Kidney (tissue), 14 donors: ENCODE measurements around the gene SCAPER. TPM values are rescaled to one million over a fixed set of nuclear protein-coding genes. Genes with fewer than 3 reads are reported as not detected.

Experiments used
- DNase-seq, 5 donors: peaks; one replicate each; pipeline ENCODE4 v3.0.0-alpha.2; 2013 to 2020
- FAIRE-seq: peaks from 2 replicates; lab custom pipeline; 2012; peaks lifted over from hg19 to GRCh38; lab: Jason Lieb, UNC
- H3K27ac ChIP-seq, 2 donors: one replicate each; pipeline ENCODE4 v1.7.0; 2013; ENCODE audit warnings: low read depth in 2 of 2, low read length in 2 of 2, inconsistent platforms in 1 of 2
- H3K27me3 ChIP-seq: one replicate; pipeline ENCODE4 v1.7.1; 2013; ENCODE audit warnings: low read length, inconsistent platforms; ENCODE audit not compliant: control insufficient read depth, insufficient read depth
- H3K36me3 ChIP-seq, 3 donors: one replicate each; pipeline versions ENCODE4 v1.7.0 to v1.7.1; 2013; ENCODE audit warnings: low read length in 3 of 3, control low read depth in 1 of 3, inconsistent platforms in 1 of 3; ENCODE audit not compliant: insufficient read depth in 3 of 3, control insufficient read depth in 2 of 3
- H3K4me1 ChIP-seq, 3 donors: one replicate each; pipeline versions ENCODE4 v1.7.0 to v1.7.1; 2013; ENCODE audit warnings: low read length in 3 of 3, inconsistent platforms in 1 of 3, low read depth in 1 of 3; ENCODE audit not compliant: control insufficient read depth in 2 of 3, insufficient read depth in 2 of 3
- H3K4me3 ChIP-seq, 3 donors: one replicate each; pipeline versions ENCODE4 v1.7.0 to v1.8.1; 2013; ENCODE audit warnings: low read length in 3 of 3, control low read depth in 1 of 3, inconsistent platforms in 1 of 3
- H3K9ac ChIP-seq, 3 donors: one replicate each; pipeline versions ENCODE4 v1.7.0 to v1.7.1; 2013; ENCODE audit warnings: low read length in 3 of 3, control low read depth in 1 of 3, inconsistent platforms in 1 of 3
- H3K9me3 ChIP-seq, 3 donors: one replicate each; pipeline versions ENCODE4 v1.7.0 to v1.7.1; 2013; ENCODE audit warnings: low read length in 3 of 3, control low read depth in 1 of 3, inconsistent platforms in 1 of 3; ENCODE audit not compliant: control insufficient read depth in 2 of 3, insufficient read depth in 1 of 3
- intact Hi-C: fragments of 100-400 bp; cut with DNase I; formaldehyde crosslinking; loops from one replicate; pipeline ENCODE4 v1.11.1; 2022
- polyA plus RNA-seq: library from polyadenylated mRNA; stranded (reverse); fragments of 350-450 nt; fragmentation: Illumina TruSeq; extraction: RNeasy Lipid Tissue Mini Kit (QIAGEN cat#74804); gene quantifications from one replicate; pipeline ENCODE4 v1.2.3, GENCODE V29; 2014; ENCODE audit warnings: low read depth, low replicate concordance; ENCODE audit not compliant: insufficient read depth
- total RNA-seq: library from RNA; stranded (reverse); fragmentation: NEBNext Ultra II Directional; extraction: Animal tissue kit (Norgen Biotek cat#: 25700); gene quantifications from one replicate; pipeline ENCODE4 v1.2.1, GENCODE V29; 2021
- TF ChIP-seq, protein P1 (sequence below): IDR thresholded peaks from 3 replicates; pipeline ENCODE4 v1.5.1; 2012; ENCODE audit warnings: mild to moderate bottlenecking, moderate library complexity, borderline replicate concordance; ENCODE audit not compliant: insufficient read depth; ENCODE audit errors: extremely low read depth
- donor health status: control.
- donor health status: control.
- donor health status: control.
- donor health status: control.
- donor health status: control.
- donor health status: DM: yes; HTN: yes; CAD: no.
- donor health status: Normal renal cell carcinoma (clear cell type).

Gene SCAPER
- total and polyA plus RNA-seq, 2 donors from 2014 or later, result 11.6 to 39.4 TPM

DNA sequence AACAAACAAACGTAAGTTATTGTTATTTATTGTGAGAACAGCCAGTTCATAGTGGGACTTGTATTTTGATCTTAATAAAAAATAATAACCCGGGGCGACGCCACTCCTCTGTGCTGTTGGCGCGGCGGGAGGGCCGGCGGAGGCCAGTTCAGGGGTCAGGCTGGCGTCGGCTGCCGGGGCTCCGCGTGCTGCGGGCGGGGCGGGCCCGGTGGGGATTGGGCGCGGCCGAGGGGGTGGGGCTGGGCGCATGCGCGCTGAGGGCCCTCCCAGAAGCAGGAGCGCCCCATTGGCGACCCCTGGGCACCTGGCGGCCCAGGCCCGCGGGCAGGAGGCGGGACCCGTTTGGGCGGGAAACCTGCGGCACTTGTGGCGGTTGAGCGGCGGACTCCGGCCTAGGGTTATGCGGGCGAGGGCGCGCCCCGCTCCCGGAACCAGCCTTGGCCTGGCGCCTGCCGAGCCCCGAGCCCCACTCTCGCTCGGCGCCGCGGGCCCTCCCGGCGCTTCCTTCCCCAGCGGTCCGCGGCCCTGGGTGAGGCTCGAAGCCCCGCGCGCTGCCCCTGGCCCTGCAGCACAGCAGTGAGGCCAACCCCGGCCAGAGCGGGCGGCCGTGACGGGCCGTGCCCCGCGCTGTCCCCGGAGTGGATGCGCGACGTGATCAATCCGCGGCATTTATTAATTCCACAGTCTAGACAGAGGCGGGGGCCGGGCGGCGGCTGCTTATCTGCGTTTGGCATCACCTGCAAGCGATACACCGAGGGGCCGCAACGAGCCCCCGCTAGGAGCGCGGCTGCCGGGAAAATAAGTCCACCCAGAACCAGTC is 562.5 kb downstream of the SCAPER start:
- DNase-seq (peak in 4 of 5 donors; percentile 30 to 76 (median 52)), FAIRE-seq (no peak)
- H3K9me3 ChIP-seq, result peaks cover 0 to 5% (median 0%) of the 10 kb centered on the region in 3 donors
- no peaks in the 10 kb centered on the region for H3K36me3 ChIP-seq
- intact Hi-C loops, result no loop called here
- H3K4me1 ChIP-seq, result peaks cover 0 to 21% (median 3%) of the 10 kb centered on the region in 3 donors
- TF ChIP-seq, protein P1, sequence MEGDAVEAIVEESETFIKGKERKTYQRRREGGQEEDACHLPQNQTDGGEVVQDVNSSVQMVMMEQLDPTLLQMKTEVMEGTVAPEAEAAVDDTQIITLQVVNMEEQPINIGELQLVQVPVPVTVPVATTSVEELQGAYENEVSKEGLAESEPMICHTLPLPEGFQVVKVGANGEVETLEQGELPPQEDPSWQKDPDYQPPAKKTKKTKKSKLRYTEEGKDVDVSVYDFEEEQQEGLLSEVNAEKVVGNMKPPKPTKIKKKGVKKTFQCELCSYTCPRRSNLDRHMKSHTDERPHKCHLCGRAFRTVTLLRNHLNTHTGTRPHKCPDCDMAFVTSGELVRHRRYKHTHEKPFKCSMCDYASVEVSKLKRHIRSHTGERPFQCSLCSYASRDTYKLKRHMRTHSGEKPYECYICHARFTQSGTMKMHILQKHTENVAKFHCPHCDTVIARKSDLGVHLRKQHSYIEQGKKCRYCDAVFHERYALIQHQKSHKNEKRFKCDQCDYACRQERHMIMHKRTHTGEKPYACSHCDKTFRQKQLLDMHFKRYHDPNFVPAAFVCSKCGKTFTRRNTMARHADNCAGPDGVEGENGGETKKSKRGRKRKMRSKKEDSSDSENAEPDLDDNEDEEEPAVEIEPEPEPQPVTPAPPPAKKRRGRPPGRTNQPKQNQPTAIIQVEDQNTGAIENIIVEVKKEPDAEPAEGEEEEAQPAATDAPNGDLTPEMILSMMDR, result no peak
- no peak overlapping the region for H3K9ac ChIP-seq
- no peak overlapping the region for H3K27ac ChIP-seq
- no peak overlapping the region for H3K4me3 ChIP-seq
- peaks cover 72% of the 10 kb centered on the region for H3K27me3 ChIP-seq

DNA sequence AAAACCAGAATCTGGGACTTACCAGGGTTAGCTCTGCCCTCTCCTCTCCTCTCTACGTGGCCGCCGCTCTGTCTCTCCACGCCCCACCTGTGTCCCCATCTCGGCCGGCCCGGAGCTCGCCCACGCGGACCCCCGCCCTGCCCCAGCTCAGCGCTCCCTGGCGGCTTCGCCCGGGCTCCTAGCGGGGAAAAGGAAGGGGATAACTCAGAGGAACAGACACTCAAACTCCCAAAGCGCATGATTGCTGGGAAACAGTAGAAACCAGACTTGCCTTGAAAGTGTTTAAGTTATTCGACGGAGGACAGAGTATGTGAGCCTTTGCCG is 563.1 kb downstream of the SCAPER start:
- Histone ChIP-seq H3K27me3 (peaks cover 75% of the 10 kb centered on the region), H3K4me1 (peaks cover 0 to 26% (median 3%) of the 10 kb centered on the region in 3 donors), H3K27ac (no peak overlapping the region), H3K4me3 (no peak overlapping the region), H3K36me3 (no peaks in the 10 kb centered on the region), H3K9me3 (peaks cover 0 to 5% (median 0%) of the 10 kb centered on the region in 3 donors), H3K9ac (no peak overlapping the region)
- no peak for FAIRE-seq
- peak in 3 of 5 donors; percentile 32 to 49 (median 48) for DNase-seq
- TF ChIP-seq, protein P1, result no peak
- intact Hi-C loops, result no loop called here

DNA sequence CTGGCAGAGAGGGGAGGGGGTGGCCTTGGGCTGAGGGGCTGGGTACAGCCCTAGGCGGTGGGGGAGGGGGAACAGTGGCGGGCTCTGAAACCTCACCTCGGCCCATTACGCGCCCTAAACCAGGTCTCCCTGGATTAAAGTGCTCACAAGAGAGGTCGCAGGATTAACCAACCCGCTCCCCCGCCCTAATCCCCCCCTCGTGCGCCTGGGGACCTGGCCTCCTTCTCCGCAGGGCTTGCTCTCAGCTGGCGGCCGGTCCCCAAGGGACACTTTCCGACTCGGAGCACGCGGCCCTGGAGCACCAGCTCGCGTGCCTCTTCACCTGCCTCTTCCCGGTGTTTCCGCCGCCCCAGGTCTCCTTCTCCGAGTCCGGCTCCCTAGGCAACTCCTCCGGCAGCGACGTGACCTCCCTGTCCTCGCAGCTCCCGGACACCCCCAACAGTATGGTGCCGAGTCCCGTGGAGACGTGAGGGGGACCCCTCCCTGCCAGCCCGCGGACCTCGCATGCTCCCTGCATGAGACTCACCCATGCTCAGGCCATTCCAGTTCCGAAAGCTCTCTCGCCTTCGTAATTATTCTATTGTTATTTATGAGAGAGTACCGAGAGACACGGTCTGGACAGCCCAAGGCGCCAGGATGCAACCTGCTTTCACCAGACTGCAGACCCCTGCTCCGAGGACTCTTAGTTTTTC is 563.6 kb downstream of the SCAPER start:
- peaks cover 72% of the 10 kb centered on the region for H3K27me3 ChIP-seq
- H3K4me3 ChIP-seq, result no peak overlapping the region
- peak in 4 of 5 donors; percentile 31 to 75 (median 52) for DNase-seq
- no peak overlapping the region for H3K9ac ChIP-seq
- no peak overlapping the region for H3K27ac ChIP-seq
- TF ChIP-seq, protein P1, result no peak
- FAIRE-seq, result no peak
- H3K4me1 ChIP-seq, result peaks cover 0 to 26% (median 3%) of the 10 kb centered on the region in 3 donors
- H3K36me3 ChIP-seq, result no peaks in the 10 kb centered on the region
- H3K9me3 ChIP-seq, result peaks cover 0 to 5% (median 0%) of the 10 kb centered on the region in 3 donors
- intact Hi-C loops, result no loop called here
